ENCODE measurements around the gene AVPI1. TPM values are rescaled to one million over a fixed set of nuclear protein-coding genes. Genes with fewer than 3 reads are reported as not detected.

Gene AVPI1
- total RNA-seq (10 to 100 TPM; 10.7 to 11.6 TPM), total RNA-seq (0 to 15.5 (median 1.8) reads per million in 172 experiments)
- polyA plus RNA-seq (2013, experiment 1 of 2) = 1.2 TPM
- polyA plus RNA-seq (2013, experiment 2 of 2) = 1.6 TPM

- peak within 1 kb of the TSS; percentile 52 to 62 for H3K27ac ChIP-seq (ENCODE audit: low read depth in 1 of 2, low read length in 2 of 2)
- no peaks in the 10 kb centered on the region for H3K27me3 ChIP-seq (ENCODE audit: control insufficient read depth in 1 of 2, insufficient read depth in 2 of 2, low read length in 2 of 2)
- peaks cover 35% of the 10 kb centered on the region for H3K4me1 ChIP-seq (ENCODE audit: insufficient read depth, low read length)
- peak; percentile 91 for ATAC-seq (ENCODE audit: poor library complexity)
- ChIA-PET CTCF (interaction anchor here (0.8 to 3.8 kb wide), 7 partner anchors 11 to 115 kb away, joined by 3 to 27 read pairs (median 10); partner anchors contain the start of gene ZFYVE27), POLR2A (interaction anchor here (0.6 to 2.4 kb wide), 26 partner anchors 10 to 825 kb away, joined by 3 to 65 read pairs (median 4); partner anchors contain the start of genes FRAT2, GOLGA7B, MARVELD1 and MORN4)
- TF ChIP-seq CTCF (IDR thresholded peaks at IDR 0.05) = no peak
- Mint-ChIP-seq H3K4me3 (peak within 1 kb of the TSS; percentile 90), H3K9me3 (no peaks in the 10 kb centered on the region), H3K36me3 (ENCODE audit: low read depth) (no peaks in the 10 kb centered on the region), H3K4me1 (ENCODE audit: low read depth) (peaks cover 16% of the 10 kb centered on the region), H3K27ac (peak within 1 kb of the TSS; percentile 75), H3K27me3 (no peaks in the 10 kb centered on the region)
- intact Hi-C loops (cut with DNase I, micrococcal nuclease) = loop anchor here in 1 of 2 experiments (1.0 to 10.0 kb wide), 5 partner anchors 46 to 448 kb away; partner anchors contain the start of genes R3HCC1L and RRP12
- DNase-seq = peak; percentile 90 to 98 (median 94)
- H3K36me3 ChIP-seq (ENCODE audit: insufficient read depth, low read length) = no peaks in the 10 kb centered on the region
- H3K4me3 ChIP-seq (ENCODE audit: low read length) = peak within 1 kb of the TSS; percentile 82
- no peaks in the 10 kb centered on the region for H3K9me3 ChIP-seq (ENCODE audit: control insufficient read depth in 1 of 2, insufficient read depth in 1 of 2, low read length in 2 of 2)
Measured at GRCh38 chr10:97686962-97687784, at the start of gene AVPI1. Gene AVPI1, minus strand, starts transcription at chr10:97687241. Its CDS starts 7,336 bp downstream, at chr10:97679905.

- peak overlapping the region; percentile 80 for H3K4me3 ChIP-seq (ENCODE audit: low read length)
- ChIA-PET POLR2A (interaction anchor here (0.5 to 2.3 kb wide), 20 partner anchors 9 to 398 kb away, joined by 3 to 65 read pairs (median 4); partner anchors contain the start of genes AVPI1, GOLGA7B, MARVELD1 and PI4K2A), CTCF (interaction anchor here (0.8 to 3.5 kb wide), 5 partner anchors 22 to 60 kb away, joined by 3 to 18 read pairs (median 13); partner anchors contain the start of genes AVPI1 and MARVELD1)
- TF ChIP-seq CTCF (IDR thresholded peaks at IDR 0.05) = no peak
- H3K27ac ChIP-seq (ENCODE audit: low read depth in 1 of 2, low read length in 2 of 2) = peak overlapping the region; percentile 85 to 92
- ATAC-seq (ENCODE audit: poor library complexity) = peak; percentile 22
- Mint-ChIP-seq H3K4me1 (ENCODE audit: low read depth) (peaks cover 54% of the 10 kb centered on the region), H3K9me3 (no peaks in the 10 kb centered on the region), H3K36me3 (ENCODE audit: low read depth) (peaks cover 44% of the 10 kb centered on the region), H3K4me3 (peak overlapping the region; percentile 97), H3K27ac (peak overlapping the region; percentile 92), H3K27me3 (no peaks in the 10 kb centered on the region)
- intact Hi-C loops (cut with DNase I, micrococcal nuclease) = loop anchor here in 1 of 2 experiments (2.0 to 5.0 kb wide), 4 partner anchors 116 to 398 kb away; partner anchors contain the start of genes MMS19, R3HCC1L, RRP12 and UBTD1
- no peak for DNase-seq
- no peaks in the 10 kb centered on the region for H3K27me3 ChIP-seq (ENCODE audit: control insufficient read depth in 1 of 2, insufficient read depth in 2 of 2, low read length in 2 of 2)
- H3K36me3 ChIP-seq (ENCODE audit: insufficient read depth, low read length) = peaks cover 18% of the 10 kb centered on the region
- no peaks in the 10 kb centered on the region for H3K9me3 ChIP-seq (ENCODE audit: control insufficient read depth in 1 of 2, insufficient read depth in 1 of 2, low read length in 2 of 2)
- H3K4me1 ChIP-seq (ENCODE audit: insufficient read depth, low read length) = peaks cover 37% of the 10 kb centered on the region
Measured at GRCh38 chr10:97736403-97736901, 49.4 kb upstream of the AVPI1 start.

- DNase-seq = no peak
- TF ChIP-seq CTCF (IDR thresholded peaks at IDR 0.05) = no peak
- no peaks in the 10 kb centered on the region for H3K27me3 ChIP-seq (ENCODE audit: control insufficient read depth in 1 of 2, insufficient read depth in 2 of 2, low read length in 2 of 2)
- Mint-ChIP-seq H3K9me3 (no peaks in the 10 kb centered on the region), H3K4me1 (ENCODE audit: low read depth) (peaks cover 31% of the 10 kb centered on the region), H3K27me3 (peaks cover 4% of the 10 kb centered on the region), H3K36me3 (ENCODE audit: low read depth) (peaks cover 21% of the 10 kb centered on the region), H3K4me3 (peak overlapping the region; percentile 31), H3K27ac (no peak overlapping the region)
- no peaks in the 10 kb centered on the region for H3K9me3 ChIP-seq (ENCODE audit: control insufficient read depth in 1 of 2, insufficient read depth in 1 of 2, low read length in 2 of 2)
- POLR2A ChIA-PET = interaction anchor here (2.2 kb wide), 1 partner anchor 47 kb away, joined by 9 read pairs; the partner anchor contains the start of gene AVPI1
- H3K4me1 ChIP-seq (ENCODE audit: insufficient read depth, low read length) = peaks cover 27% of the 10 kb centered on the region
- H3K27ac ChIP-seq (ENCODE audit: low read depth in 1 of 2, low read length in 2 of 2) = no peak overlapping the region
- no peak for ATAC-seq (ENCODE audit: poor library complexity)
- intact Hi-C loops (cut with DNase I, micrococcal nuclease) = loop anchor here in 1 of 2 experiments (5.0 kb wide), 1 partner anchor 327 kb away; no protein-coding TSS in a partner anchor
- CTCF ChIA-PET = interaction anchor here (0.9 to 4.4 kb wide), 3 partner anchors 9 to 58 kb away, joined by 5 to 18 read pairs (median 15); no protein-coding TSS in a partner anchor
- no peak overlapping the region for H3K4me3 ChIP-seq (ENCODE audit: low read length)
- peaks cover 4% of the 10 kb centered on the region for H3K36me3 ChIP-seq (ENCODE audit: insufficient read depth, low read length)
Measured at GRCh38 chr10:97734021-97734420, 47.0 kb upstream of the AVPI1 start.

All from CD4-positive, alpha-beta T cell (primary cell).